ENCODE measurements around the gene SIRPA.

SIRPA gene

GRCh38 chr20:1893721-1894470 is 1.3 kb upstream of the SIRPA start:
- peaks cover 44% of the 10 kb centered on the region for H3K4me1 ChIP-seq
- H4K20me1 ChIP-seq: peaks cover 12% of the 10 kb centered on the region
- peaks cover 61% of the 10 kb centered on the region for H3K27me3 ChIP-seq
- peak overlapping the region; percentile 41; the same call in 1 of the 2 replicates for H3K27ac ChIP-seq
- peak overlapping the region; percentile 95 for H3K4me2 ChIP-seq
- no peaks in the 10 kb centered on the region for H3K36me3 ChIP-seq
- no peaks in the 10 kb centered on the region for H3K9me3 ChIP-seq
- peak overlapping the region; percentile 75 for H3K4me3 ChIP-seq
- H3K9ac ChIP-seq: peak overlapping the region; percentile 75
- TF ChIP-seq Cebpa-rat (IDR thresholded peaks at IDR 0.05): no peak

- Histone ChIP-seq H3K9ac (peak overlapping the region; percentile 75), H3K4me2 (peak overlapping the region; percentile 95), H3K27ac (peak overlapping the region; percentile 41; the same call in 1 of the 2 replicates), H3K4me3 (peak overlapping the region; percentile 75), H3K4me1 (peaks cover 38% of the 10 kb centered on the region), H3K27me3 (peaks cover 61% of the 10 kb centered on the region), H3K9me3 (no peaks in the 10 kb centered on the region), H3K36me3 (no peaks in the 10 kb centered on the region), H4K20me1 (peaks cover 12% of the 10 kb centered on the region)
- no peak for TF ChIP-seq Cebpa-rat (IDR thresholded peaks at IDR 0.05)
Observed at GRCh38 chr20:1894471-1894950, 696 bp upstream of the SIRPA start.

DNA sequence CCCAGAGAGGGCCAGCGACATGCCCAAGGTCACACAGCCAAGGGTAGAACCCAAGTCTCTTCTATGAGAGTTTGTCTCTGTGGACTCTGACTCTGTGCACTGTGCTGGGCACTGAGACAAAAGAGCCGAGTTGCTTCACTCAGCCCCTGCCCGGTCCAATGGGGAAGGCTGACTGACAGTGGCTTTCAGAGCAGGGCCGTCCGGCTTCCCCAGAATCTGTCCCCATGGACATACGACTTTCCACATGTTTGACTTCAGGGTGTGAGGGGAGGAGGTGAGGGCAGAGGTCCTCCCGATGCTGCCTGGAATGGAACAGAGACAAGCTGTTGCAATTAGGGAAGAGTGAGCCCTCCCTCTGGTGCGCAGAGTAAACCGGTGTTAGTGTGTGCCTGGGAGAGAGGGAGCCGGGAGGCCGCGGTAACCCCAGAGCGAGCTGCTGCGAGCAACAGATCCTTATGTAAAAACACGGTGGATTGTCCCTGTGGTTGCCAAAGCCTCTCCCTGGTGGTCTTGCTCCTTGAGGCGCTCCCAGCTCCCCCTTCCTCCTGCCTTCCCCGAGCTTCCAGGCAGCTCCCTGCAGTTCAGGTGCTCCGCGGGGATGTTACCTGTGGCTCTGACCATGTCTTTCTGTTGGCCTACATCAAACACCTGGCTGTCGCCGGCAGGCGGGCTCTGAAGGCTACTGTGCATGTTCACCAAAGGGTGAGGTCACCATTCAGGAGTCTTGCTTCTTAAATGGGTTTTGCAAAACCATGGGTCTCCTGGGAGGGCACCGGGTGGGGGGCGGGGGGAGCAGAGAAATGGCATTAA is 672 bp downstream of the SIRPA start:
- TF ChIP-seq Cebpa-rat (IDR thresholded peaks at IDR 0.05): no peak
- peak overlapping the region; percentile 95 for H3K4me2 ChIP-seq

DNA sequence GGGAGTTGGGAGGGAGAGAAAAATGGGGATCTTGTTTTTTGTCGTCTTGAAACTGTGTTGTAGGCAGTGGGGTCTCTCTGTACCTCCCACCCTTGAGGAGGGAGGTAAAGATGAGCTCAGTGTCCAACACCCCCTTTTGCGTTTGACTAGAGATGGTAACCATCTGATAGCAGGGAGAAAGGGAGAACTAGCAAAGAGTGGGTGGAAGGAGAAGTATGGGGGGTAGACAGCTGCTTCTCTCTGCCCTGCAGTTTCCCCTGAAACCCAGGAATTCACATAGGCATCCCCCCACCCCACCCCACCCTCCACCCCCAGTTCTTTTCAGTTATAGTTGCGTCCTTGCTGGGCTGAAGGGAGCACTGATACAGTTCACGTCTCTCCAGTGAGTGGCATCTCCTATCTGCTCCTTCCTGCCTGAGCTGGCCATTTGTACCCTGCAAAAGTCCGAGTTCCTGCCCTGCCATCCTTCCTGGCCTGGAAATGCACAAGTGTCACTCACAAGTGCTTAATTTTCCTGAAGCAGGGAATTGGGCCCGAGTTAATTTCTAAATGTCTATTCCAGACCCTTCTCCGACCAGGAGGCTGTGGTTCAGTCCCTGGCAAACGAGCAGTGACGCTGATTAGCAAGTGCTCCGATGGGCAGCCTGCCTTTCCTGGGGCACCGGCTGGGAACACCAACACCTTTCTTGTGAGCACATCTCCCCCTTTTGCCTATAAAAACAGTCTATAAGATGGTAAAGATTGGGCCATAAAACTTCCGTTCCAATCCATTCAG is 1.5 kb downstream of the SIRPA start:
- peaks cover 34% of the 10 kb centered on the region for H3K4me1 ChIP-seq
- H3K9me3 ChIP-seq: no peaks in the 10 kb centered on the region
- TF ChIP-seq Cebpa-rat (IDR thresholded peaks at IDR 0.05): no peak
- no peaks in the 10 kb centered on the region for H3K36me3 ChIP-seq
- H3K4me3 ChIP-seq: no peak overlapping the region
- peaks cover 12% of the 10 kb centered on the region for H4K20me1 ChIP-seq
- peaks cover 56% of the 10 kb centered on the region for H3K27me3 ChIP-seq
- peak overlapping the region; percentile 95; the same call in 1 of the 2 replicates for H3K4me2 ChIP-seq
- H3K9ac ChIP-seq: no peak overlapping the region
- no peak overlapping the region for H3K27ac ChIP-seq

More for the DNA sequence above, 672 bp downstream of the SIRPA start:
- Histone ChIP-seq H3K9me3 (no peaks in the 10 kb centered on the region), H3K4me1 (peaks cover 34% of the 10 kb centered on the region), H3K9ac (peak overlapping the region; percentile 75), H3K36me3 (no peaks in the 10 kb centered on the region), H3K27ac (no peak overlapping the region), H3K27me3 (peaks cover 61% of the 10 kb centered on the region), H4K20me1 (peaks cover 12% of the 10 kb centered on the region), H3K4me3 (peak overlapping the region; percentile 75)

DNA sequence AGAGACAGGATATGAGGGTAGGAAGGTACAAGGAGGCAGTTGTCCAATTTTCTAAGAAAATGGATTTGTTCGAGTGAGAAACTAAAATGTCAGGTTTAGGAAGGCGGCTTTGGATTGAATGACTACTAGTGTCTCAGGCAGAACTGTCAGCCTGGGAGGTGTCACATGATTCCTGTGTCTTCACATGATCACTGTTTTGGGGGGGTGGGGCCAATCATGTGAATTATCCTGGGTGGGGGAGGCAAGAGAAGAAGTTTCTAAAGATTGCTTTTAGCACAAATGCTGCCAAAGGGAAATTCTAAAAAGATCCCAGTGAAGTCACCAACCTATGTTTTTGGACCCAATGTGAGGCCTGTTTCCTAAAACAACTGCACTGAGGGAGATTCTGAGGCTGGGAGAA is 2.3 kb downstream of the SIRPA start:
- Histone ChIP-seq H3K4me1 (peaks cover 34% of the 10 kb centered on the region), H3K9me3 (no peaks in the 10 kb centered on the region), H4K20me1 (peaks cover 12% of the 10 kb centered on the region), H3K4me2 (peak overlapping the region; percentile 68), H3K9ac (no peak overlapping the region), H3K36me3 (no peaks in the 10 kb centered on the region), H3K27me3 (peaks cover 49% of the 10 kb centered on the region), H3K4me3 (no peak overlapping the region), H3K27ac (no peak overlapping the region)
- no peak for TF ChIP-seq Cebpa-rat (IDR thresholded peaks at IDR 0.05)

DNA sequence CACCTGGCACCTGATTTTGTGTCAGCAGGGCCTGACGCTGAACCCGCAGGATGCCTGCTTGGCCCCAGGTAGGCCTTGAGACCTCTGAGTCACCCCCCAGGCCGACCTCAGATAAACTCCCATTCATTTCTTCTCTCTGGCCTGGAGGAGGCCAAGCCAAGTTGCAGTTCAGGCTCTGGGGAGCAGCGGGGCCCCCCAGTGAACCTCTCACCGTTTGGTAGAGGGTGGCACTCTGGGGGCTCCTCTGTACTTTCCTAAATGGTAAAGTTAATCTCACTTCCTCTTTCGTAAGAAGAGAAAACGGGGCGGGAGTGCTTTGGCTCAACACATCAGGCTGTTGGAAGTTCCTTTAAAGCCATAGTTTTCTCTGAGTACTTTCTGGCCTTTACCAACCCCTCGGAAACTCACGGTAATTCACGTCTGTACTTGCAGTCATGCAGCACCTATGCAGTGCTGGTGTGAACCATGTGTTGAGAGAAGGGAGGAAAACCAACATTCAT is 2.8 kb downstream of the SIRPA start:
- peaks cover 12% of the 10 kb centered on the region for H4K20me1 ChIP-seq
- TF ChIP-seq Cebpa-rat (IDR thresholded peaks at IDR 0.05): no peak
- H3K9ac ChIP-seq: no peak overlapping the region
- H3K4me1 ChIP-seq: peaks cover 34% of the 10 kb centered on the region
- no peaks in the 10 kb centered on the region for H3K36me3 ChIP-seq
- no peaks in the 10 kb centered on the region for H3K9me3 ChIP-seq
- no peak overlapping the region for H3K4me3 ChIP-seq
- peaks cover 45% of the 10 kb centered on the region for H3K27me3 ChIP-seq
- H3K27ac ChIP-seq: no peak overlapping the region
- peak overlapping the region; percentile 68 for H3K4me2 ChIP-seq

DNA sequence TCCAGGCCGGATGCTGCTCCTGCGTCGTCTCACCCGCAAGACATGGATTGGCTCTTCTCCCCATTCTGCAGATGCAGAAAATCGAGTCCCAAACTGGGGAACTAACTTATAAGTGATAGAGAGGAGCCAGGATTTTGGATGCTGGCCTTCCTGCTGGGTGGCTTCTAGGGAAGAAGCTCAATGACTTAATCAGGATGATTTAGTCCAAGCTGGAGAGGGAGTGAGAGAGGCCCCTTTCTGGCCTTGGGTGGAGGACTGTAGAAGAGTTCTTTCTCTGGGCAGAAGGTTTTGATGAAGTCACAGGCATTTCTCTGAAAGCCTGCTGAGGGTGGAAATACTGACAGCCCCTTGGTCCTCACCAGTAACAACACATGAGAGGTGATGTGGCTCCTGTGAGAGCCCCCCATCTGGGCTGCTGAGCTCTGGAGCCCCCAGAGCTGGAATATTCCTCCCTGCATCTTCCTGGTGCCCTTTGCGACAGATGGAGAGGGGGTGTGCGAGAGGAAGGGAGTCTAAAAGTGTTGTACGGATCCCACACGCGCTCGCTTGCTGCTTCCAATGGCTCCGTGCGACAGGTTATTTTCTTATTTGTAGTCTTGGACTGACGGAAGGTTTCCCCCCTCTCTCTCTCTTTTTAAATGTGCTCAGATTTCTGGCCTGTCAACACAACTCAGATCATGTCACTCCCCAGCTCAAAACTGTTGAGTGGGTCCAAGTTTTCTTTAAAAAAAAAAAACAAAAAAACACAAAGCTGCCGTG is 3.5 kb downstream of the SIRPA start:
- peaks cover 38% of the 10 kb centered on the region for H3K27me3 ChIP-seq
- H4K20me1 ChIP-seq: peaks cover 12% of the 10 kb centered on the region
- no peak overlapping the region for H3K4me3 ChIP-seq
- no peak overlapping the region for H3K27ac ChIP-seq
- no peak overlapping the region for H3K9ac ChIP-seq
- no peaks in the 10 kb centered on the region for H3K36me3 ChIP-seq
- peaks cover 27% of the 10 kb centered on the region for H3K4me1 ChIP-seq
- H3K4me2 ChIP-seq: peak overlapping the region; percentile 68
- TF ChIP-seq Cebpa-rat (IDR thresholded peaks at IDR 0.05): no peak
- no peaks in the 10 kb centered on the region for H3K9me3 ChIP-seq

DNA sequence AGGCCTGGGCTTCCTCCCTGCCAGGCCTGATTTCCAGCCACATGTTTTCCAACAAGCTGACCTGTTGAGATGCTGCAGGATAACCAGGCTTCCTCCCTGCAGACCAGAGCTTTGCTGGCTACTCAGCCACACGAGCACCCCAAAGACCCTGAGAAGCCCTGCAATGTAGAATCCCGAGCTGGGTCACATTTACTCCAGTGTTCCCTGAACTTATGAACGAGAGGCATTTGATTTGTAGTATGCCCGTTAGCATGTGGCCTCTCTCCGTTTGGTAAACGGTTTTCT is 4.0 kb downstream of the SIRPA start:
- TF ChIP-seq Cebpa-rat (IDR thresholded peaks at IDR 0.05): no peak
- H3K9ac ChIP-seq: no peak overlapping the region
- H3K27ac ChIP-seq: no peak overlapping the region
- H3K27me3 ChIP-seq: peaks cover 33% of the 10 kb centered on the region
- H3K36me3 ChIP-seq: no peaks in the 10 kb centered on the region
- H4K20me1 ChIP-seq: peaks cover 12% of the 10 kb centered on the region
- no peaks in the 10 kb centered on the region for H3K9me3 ChIP-seq
- H3K4me3 ChIP-seq: no peak overlapping the region
- no peak overlapping the region for H3K4me2 ChIP-seq
- H3K4me1 ChIP-seq: peaks cover 25% of the 10 kb centered on the region

- H3K4me3 ChIP-seq: no peak overlapping the region
- H3K4me2 ChIP-seq: no peak overlapping the region
- peaks cover 21% of the 10 kb centered on the region for H3K27me3 ChIP-seq
- no peak overlapping the region for H3K9ac ChIP-seq
- no peak for TF ChIP-seq Cebpa-rat (IDR thresholded peaks at IDR 0.05)
- peaks cover 23% of the 10 kb centered on the region for H3K4me1 ChIP-seq
- peaks cover 10% of the 10 kb centered on the region for H4K20me1 ChIP-seq
- no peak overlapping the region for H3K27ac ChIP-seq
- no peaks in the 10 kb centered on the region for H3K9me3 ChIP-seq
- H3K36me3 ChIP-seq: no peaks in the 10 kb centered on the region
Observed at GRCh38 chr20:1900321-1900801, 5.2 kb downstream of the SIRPA start.

All from BLaER1 (cell line).